ENCODE measurements around the gene THAP7. TPM values are rescaled to one million over a fixed set of nuclear protein-coding genes. Genes with fewer than 3 reads are reported as not detected.
A peak's percentile ranks its signal among the peaks of the same experiment; 100 is the strongest.

Gene THAP7
- total and polyA plus RNA-seq, 9 of the 15 experiments (the other 6 are each of a cell fraction or from before 2014, with no cell fraction given), result 7.9 to 263 (median 84.1) TPM

- TF ChIP-seq THRB (CRISPR knock-in tag; conservative IDR thresholded peaks at IDR 0.05), result peak; percentile 23; the same call in 1 of the 2 replicates
- TF ChIP-seq FOXP1 (CRISPR knock-in tag; IDR thresholded peaks at IDR 0.05), result no peak
- TF ChIP-seq, protein P1, sequence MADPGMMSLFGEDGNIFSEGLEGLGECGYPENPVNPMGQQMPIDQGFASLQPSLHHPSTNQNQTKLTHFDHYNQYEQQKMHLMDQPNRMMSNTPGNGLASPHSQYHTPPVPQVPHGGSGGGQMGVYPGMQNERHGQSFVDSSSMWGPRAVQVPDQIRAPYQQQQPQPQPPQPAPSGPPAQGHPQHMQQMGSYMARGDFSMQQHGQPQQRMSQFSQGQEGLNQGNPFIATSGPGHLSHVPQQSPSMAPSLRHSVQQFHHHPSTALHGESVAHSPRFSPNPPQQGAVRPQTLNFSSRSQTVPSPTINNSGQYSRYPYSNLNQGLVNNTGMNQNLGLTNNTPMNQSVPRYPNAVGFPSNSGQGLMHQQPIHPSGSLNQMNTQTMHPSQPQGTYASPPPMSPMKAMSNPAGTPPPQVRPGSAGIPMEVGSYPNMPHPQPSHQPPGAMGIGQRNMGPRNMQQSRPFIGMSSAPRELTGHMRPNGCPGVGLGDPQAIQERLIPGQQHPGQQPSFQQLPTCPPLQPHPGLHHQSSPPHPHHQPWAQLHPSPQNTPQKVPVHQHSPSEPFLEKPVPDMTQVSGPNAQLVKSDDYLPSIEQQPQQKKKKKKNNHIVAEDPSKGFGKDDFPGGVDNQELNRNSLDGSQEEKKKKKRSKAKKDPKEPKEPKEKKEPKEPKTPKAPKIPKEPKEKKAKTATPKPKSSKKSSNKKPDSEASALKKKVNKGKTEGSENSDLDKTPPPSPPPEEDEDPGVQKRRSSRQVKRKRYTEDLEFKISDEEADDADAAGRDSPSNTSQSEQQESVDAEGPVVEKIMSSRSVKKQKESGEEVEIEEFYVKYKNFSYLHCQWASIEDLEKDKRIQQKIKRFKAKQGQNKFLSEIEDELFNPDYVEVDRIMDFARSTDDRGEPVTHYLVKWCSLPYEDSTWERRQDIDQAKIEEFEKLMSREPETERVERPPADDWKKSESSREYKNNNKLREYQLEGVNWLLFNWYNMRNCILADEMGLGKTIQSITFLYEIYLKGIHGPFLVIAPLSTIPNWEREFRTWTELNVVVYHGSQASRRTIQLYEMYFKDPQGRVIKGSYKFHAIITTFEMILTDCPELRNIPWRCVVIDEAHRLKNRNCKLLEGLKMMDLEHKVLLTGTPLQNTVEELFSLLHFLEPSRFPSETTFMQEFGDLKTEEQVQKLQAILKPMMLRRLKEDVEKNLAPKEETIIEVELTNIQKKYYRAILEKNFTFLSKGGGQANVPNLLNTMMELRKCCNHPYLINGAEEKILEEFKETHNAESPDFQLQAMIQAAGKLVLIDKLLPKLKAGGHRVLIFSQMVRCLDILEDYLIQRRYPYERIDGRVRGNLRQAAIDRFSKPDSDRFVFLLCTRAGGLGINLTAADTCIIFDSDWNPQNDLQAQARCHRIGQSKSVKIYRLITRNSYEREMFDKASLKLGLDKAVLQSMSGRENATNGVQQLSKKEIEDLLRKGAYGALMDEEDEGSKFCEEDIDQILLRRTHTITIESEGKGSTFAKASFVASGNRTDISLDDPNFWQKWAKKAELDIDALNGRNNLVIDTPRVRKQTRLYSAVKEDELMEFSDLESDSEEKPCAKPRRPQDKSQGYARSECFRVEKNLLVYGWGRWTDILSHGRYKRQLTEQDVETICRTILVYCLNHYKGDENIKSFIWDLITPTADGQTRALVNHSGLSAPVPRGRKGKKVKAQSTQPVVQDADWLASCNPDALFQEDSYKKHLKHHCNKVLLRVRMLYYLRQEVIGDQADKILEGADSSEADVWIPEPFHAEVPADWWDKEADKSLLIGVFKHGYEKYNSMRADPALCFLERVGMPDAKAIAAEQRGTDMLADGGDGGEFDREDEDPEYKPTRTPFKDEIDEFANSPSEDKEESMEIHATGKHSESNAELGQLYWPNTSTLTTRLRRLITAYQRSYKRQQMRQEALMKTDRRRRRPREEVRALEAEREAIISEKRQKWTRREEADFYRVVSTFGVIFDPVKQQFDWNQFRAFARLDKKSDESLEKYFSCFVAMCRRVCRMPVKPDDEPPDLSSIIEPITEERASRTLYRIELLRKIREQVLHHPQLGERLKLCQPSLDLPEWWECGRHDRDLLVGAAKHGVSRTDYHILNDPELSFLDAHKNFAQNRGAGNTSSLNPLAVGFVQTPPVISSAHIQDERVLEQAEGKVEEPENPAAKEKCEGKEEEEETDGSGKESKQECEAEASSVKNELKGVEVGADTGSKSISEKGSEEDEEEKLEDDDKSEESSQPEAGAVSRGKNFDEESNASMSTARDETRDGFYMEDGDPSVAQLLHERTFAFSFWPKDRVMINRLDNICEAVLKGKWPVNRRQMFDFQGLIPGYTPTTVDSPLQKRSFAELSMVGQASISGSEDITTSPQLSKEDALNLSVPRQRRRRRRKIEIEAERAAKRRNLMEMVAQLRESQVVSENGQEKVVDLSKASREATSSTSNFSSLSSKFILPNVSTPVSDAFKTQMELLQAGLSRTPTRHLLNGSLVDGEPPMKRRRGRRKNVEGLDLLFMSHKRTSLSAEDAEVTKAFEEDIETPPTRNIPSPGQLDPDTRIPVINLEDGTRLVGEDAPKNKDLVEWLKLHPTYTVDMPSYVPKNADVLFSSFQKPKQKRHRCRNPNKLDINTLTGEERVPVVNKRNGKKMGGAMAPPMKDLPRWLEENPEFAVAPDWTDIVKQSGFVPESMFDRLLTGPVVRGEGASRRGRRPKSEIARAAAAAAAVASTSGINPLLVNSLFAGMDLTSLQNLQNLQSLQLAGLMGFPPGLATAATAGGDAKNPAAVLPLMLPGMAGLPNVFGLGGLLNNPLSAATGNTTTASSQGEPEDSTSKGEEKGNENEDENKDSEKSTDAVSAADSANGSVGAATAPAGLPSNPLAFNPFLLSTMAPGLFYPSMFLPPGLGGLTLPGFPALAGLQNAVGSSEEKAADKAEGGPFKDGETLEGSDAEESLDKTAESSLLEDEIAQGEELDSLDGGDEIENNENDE (IDR thresholded peaks at IDR 0.05; ENCODE audit: low read depth, low read length), result peak; percentile 13
- TF ChIP-seq HMGN3 (IDR thresholded peaks at IDR 0.05; ENCODE audit: borderline replicate concordance, extremely low read depth, insufficient read length, low read depth, low read length), result no peak
- TF ChIP-seq, protein P2, sequence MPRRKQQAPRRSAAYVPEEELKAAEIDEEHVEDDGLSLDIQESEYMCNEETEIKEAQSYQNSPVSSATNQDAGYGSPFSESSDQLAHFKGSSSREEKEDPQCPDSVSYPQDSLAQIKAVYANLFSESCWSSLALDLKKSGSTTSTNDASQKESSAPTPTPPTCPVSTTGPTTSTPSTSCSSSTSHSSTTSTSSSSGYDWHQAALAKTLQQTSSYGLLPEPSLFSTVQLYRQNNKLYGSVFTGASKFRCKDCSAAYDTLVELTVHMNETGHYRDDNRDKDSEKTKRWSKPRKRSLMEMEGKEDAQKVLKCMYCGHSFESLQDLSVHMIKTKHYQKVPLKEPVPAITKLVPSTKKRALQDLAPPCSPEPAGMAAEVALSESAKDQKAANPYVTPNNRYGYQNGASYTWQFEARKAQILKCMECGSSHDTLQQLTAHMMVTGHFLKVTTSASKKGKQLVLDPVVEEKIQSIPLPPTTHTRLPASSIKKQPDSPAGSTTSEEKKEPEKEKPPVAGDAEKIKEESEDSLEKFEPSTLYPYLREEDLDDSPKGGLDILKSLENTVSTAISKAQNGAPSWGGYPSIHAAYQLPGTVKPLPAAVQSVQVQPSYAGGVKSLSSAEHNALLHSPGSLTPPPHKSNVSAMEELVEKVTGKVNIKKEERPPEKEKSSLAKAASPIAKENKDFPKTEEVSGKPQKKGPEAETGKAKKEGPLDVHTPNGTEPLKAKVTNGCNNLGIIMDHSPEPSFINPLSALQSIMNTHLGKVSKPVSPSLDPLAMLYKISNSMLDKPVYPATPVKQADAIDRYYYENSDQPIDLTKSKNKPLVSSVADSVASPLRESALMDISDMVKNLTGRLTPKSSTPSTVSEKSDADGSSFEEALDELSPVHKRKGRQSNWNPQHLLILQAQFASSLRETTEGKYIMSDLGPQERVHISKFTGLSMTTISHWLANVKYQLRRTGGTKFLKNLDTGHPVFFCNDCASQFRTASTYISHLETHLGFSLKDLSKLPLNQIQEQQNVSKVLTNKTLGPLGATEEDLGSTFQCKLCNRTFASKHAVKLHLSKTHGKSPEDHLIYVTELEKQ (CRISPR knock-in tag; IDR thresholded peaks at IDR 0.05), result 0 out of 2 replicates have a peak, but pooled peaks have one; percentile 28
- 0 out of 2 replicates have a peak, but pooled peaks have one; percentile 10 for TF ChIP-seq CHD2 (IDR thresholded peaks at IDR 0.05; ENCODE audit: low read depth, low read length)
- no peak for TF ChIP-seq XRCC4 (IDR thresholded peaks at IDR 0.05; ENCODE audit: extremely low read depth, insufficient read depth, insufficient read length)
- TF ChIP-seq GTF2F1 (IDR thresholded peaks at IDR 0.05; ENCODE audit: low read depth, low read length), result 0 out of 2 replicates have a peak, but pooled peaks have one; percentile 13
- no peak for TF ChIP-seq ZNF584 (CRISPR knock-in tag; IDR thresholded peaks at IDR 0.05; ENCODE audit: low read depth)
- peak; percentile 59; the same call in 1 of the 2 replicates for TF ChIP-seq CHCHD3 (CRISPR knock-in tag; IDR thresholded peaks at IDR 0.05)
Observed at GRCh38 chr22:20997536-20998257, 4.2 kb downstream of the THAP7 start (continued).
